NCI-H524 (cell line): ENCODE data around the gene PDAP1.
A peak's percentile ranks its signal among the peaks of the same experiment; 100 is the strongest.

ENCODE experiments used
- DNase-seq, 2 experiments: peaks; one replicate each; lab custom pipeline; 2025; lab: John Stamatoyannopoulos, UW

Gene PDAP1

GRCh38 chr7:99424932-99425730 is 16.7 kb upstream of the PDAP1 start:
- DNase-seq = no peak

GRCh38 chr7:99422625-99423024 is 14.2 kb upstream of the PDAP1 start:
- DNase-seq = no peak

- DNase-seq = no peak
Observed at GRCh38 chr7:99422186-99422585, 13.8 kb upstream of the PDAP1 start.

DNA sequence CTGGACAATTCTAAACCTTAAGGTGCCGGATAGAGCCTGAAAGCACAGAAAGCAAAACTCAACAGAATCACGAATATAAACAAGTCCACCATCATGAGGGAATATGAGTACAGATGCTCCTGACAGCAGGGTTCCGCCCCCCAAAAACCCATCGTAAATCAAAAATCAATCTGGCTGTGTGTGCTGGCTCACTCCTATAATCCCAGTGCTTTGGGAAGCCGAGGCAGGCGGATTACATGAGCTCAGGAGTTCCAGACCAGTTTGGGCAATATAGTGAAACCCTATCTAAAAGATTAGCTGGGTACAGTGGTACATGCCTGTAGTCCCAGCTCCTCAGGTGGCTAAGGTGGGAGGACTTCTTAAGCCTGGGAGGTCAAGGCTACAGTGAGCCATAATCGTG is 12.6 kb upstream of the PDAP1 start:
- no peak for DNase-seq

- no peak for DNase-seq
Observed at GRCh38 chr7:99420213-99420612, 11.8 kb upstream of the PDAP1 start.

GRCh38 chr7:99419323-99420021 is 11.1 kb upstream of the PDAP1 start:
- no peak for DNase-seq

GRCh38 chr7:99418260-99418659 is 9.9 kb upstream of the PDAP1 start:
- no peak for DNase-seq

GRCh38 chr7:99415513-99416127 is 7.2 kb upstream of the PDAP1 start:
- peak in 1 of 2 experiments; percentile 44 for DNase-seq

DNA sequence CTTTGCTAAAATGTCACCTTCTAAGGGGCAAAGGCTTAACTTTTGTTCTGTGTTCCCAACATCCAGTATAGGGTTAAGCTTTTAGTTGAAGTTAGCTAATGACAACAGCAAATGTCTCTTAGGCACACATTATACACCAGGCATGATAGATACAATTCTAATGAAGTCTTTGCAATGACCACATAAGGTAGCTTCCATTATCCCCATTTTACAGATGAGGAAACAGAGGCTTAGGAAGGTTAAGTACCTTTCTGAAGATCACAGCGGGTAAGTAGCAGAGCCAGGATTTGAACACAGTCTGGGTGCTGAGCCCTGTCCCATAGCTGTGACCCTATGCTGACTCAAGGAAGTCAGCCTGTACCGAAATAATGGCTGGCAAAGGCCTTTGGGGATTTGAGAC is 2.2 kb upstream of the PDAP1 start:
- no peak for DNase-seq

- no peak for DNase-seq
Observed at GRCh38 chr7:99409806-99410205, 1.4 kb upstream of the PDAP1 start.

- no peak for DNase-seq
Observed at GRCh38 chr7:99409192-99409572, 785 bp upstream of the PDAP1 start.

DNA sequence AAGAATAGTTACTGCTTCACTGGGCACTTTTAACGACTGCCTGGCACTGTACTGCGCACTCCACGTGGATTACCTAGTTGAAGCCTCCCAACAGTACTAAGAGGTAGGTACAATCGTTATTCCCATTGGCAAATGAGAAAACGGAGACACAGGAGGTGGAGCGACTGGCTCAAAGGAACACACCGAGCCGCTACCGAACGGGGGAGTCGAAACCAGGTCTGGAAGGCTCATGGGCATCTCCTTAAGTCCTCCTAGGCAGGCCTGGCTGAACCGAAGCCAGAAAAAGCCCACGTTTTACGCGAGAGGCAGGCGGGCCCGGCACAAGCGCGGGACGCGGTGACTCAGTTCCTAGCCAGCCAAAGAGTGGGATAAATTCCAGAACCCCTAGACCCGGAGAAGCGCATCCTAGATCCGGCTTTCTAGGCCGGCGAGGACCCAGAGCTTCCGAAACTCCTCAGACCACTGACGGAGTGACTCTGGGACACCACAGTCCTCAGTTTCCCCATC is 472 bp downstream of the PDAP1 start:
- DNase-seq = peak in 1 of 2 experiments; percentile 13

DNA sequence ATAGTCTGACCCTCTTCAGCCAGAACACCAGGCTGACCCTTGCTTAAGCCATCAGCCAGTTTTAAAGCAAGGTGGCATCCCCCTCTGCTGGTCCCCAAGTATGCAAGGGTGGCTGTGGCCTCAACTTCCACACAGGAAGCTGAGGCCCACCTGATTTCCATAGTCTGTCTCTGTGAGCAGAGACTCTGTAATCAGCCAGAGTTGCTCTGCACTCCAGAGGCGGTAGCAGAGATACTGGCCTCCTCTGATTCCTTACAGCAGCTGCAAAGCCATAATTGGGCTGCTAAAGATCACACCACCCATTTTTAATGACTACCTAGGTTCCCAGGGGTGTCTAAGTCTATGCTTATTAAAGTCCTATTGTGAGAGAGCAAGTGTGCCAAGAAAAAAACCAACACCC is 1.8 kb downstream of the PDAP1 start:
- DNase-seq = no peak

GRCh38 chr7:99404977-99405320 is 3.4 kb downstream of the PDAP1 start:
- no peak for DNase-seq

DNA sequence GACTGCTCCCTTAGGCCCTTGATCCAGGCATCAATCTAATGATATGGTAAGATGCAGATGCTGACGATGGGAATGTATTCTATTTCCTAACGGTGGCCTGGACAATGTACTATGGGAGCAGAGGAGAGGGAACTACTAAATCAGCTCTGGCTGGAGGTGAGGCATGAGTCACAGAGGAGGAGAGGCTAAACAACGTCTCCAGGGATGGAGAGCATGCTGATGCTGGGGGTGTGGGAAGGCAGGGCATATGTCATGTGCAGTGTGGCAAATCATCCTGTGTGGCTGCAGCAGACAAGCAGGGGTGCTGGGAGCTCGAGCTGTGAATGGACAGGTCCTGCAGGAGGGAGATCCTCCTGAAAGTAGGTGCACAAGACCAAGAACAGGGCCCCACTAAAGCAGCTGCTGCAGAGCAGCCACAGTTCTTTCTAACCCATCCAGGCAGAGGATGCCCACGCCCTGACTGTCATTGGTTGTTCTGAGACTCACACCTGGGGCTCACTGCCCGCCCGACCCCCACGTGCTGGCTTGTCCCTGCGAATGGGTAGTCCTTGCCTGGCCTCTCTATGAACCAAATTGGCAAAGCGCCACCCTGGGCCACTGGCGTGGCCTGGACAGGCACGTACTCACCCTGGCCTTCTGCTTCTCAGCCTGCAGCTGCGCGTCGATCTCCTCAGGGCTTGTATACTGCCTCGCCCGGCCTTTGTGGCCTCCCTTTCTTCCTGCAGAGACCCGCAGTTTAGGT is 4.0 kb downstream of the PDAP1 start:
- no peak for DNase-seq

GRCh38 chr7:99403764-99404163 is 4.6 kb downstream of the PDAP1 start:
- DNase-seq = no peak

DNA sequence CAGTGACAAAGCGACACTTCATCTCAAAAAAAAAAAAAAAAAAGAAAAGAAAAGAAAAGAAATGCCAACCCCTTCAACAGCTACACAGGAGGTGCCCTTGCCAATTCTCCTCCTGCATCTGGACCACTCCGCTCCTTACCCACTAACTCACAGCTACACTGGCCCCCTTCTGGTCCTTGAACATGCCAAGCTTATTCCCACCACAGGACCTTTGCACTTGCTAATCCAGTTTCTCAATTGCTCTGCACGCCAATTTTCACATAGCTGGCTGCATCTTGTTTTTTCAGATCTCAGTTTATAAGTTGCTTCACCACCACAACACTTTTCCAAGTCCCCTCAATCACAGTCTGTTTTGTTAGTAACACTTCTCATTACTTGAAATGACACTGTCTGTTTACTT is 5.5 kb downstream of the PDAP1 start:
- DNase-seq = no peak

DNA sequence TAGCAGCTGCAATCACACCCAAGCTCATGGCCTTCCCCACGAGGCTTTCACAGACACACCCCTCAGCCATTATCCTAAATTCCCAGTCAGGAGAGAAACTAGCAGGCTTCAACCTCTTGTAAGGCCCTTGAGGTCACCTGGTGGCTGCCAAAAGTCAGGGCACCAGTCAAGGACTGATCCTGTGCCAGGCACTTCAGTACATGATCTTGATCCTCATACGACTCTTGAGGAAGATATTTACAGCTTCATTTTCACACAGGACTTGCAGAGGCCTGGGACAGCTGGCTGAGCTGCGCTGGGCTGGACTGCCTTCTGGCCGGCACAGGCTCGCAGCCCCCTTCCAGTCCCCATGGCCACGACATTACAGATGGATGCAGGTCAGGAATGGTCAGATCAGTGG is 8.8 kb downstream of the PDAP1 start:
- no peak for DNase-seq

GRCh38 chr7:99398891-99399445 is 9.4 kb downstream of the PDAP1 start:
- no peak for DNase-seq

DNA sequence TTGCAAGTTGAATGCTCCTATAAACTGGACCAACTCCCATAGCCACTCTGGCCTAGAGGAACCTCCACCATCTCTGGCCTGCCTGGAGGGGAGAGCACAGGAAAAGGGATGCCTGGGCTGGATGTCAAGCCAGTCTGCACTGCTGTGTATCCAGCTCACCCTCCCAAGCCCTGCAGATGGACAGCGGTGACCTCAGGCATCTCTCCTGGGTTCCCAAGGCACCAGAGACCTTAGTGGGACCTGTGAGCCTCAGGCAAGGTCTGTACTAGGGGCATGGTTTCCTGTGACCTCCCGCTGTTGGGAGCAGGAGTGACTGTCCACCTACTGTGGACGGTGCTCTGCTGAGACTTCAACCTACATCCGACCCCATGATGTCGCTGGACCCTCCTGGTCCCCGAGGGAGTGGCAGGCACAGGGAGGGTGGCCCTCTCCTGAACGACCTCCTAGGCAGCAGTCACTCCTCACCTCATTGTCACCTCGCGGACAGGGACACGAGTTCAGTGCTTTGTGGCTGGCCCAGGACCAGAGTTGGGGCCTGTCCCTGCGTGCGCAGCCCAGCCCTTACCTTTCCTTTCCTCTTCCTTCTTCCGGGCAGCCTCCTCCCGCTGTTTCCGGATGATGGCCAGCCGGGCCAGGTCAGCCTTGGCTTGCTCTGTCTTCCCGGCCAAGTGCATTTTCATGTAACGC is 11.0 kb downstream of the PDAP1 start:
- DNase-seq = no peak
